MV-4-11 (cell line): ENCODE data around the gene MIA.
"Not testable (repeated sequence)": the region's sequence is repeated elsewhere in the genome, so short reads cannot be mapped to it uniquely, and the experiment has no call there.

Experiments used
- DNase-seq: peaks from one replicate; lab custom pipeline; 2025; lab: John Stamatoyannopoulos, UW

The MIA gene

GRCh38 chr19:40780582-40780981, 5.3 kb downstream of the MIA start:
- DNase-seq: no peak

GRCh38 chr19:40781140-40781539, 5.8 kb downstream of the MIA start:
- no peak for DNase-seq

- DNase-seq: no peak
Measured at GRCh38 chr19:40783711-40784110, 8.4 kb downstream of the MIA start.

- not testable (repeated sequence) for DNase-seq
Measured at GRCh38 chr19:40784146-40784545, 8.8 kb downstream of the MIA start.

- no peak for DNase-seq
Measured at GRCh38 chr19:40785526-40785925, 10.2 kb downstream of the MIA start.

GRCh38 chr19:40786060-40787037, 11.0 kb downstream of the MIA start:
- no peak for DNase-seq

- no peak for DNase-seq
Measured at GRCh38 chr19:40791349-40791748, 16.0 kb downstream of the MIA start.

- no peak for DNase-seq
Measured at GRCh38 chr19:40791996-40792395, 16.7 kb downstream of the MIA start.

- no peak for DNase-seq
Measured at GRCh38 chr19:40797166-40797962, 22.0 kb downstream of the MIA start.

- peak; percentile 94 for DNase-seq
Measured at GRCh38 chr19:40797963-40798682, 22.8 kb downstream of the MIA start.

GRCh38 chr19:40798683-40799557, 23.6 kb downstream of the MIA start, which contains the start of gene EGLN2:
TSS of gene EGLN2 (plus strand) at chr19:40799191. CDS start at chr19:40800573, 1,382 bp downstream.
- DNase-seq: peak; percentile 100

GRCh38 chr19:40799558-40800338, 24.4 kb downstream of the MIA start:
- no peak for DNase-seq

GRCh38 chr19:40800339-40800996, 25.1 kb downstream of the MIA start:
- no peak for DNase-seq

- no peak for DNase-seq
Measured at GRCh38 chr19:40800997-40801377, 25.7 kb downstream of the MIA start.

GRCh38 chr19:40801426-40802299, 26.3 kb downstream of the MIA start:
- no peak for DNase-seq

GRCh38 chr19:40802300-40803169, 27.2 kb downstream of the MIA start:
- DNase-seq: peak; percentile 51

- DNase-seq: no peak
Measured at GRCh38 chr19:40803170-40803856, 28.0 kb downstream of the MIA start.
